GM19324 (cell line): ENCODE data around the gene CYTL1.

Experiments
- ATAC-seq: cut with Tn5 transposase; IDR thresholded peaks from one replicate; pipeline ENCODE4 v1.9.1; 2021; ENCODE audit warnings: mild to moderate bottlenecking, moderate library complexity; ENCODE audit not compliant: unreplicated experiment, low FRiP score

The CYTL1 gene

DNA sequence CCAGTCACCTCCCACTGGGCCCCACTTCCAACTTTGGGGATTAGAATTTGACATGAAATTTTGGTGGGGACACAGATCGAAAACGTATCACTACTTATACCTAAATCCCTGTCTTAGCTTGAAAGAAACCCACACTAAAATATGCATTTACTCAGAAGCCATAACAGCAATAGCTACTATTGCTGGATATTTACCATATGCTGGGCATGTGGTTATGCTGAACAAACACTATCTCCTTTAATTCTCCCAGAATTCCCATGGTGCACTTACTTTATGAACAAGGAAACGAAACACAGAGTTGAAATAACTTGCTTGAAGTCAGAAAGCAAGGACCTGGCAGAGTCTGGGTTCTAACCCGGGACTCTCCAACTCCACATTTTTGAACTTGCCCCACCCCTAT, 39.3 kb downstream of the CYTL1 start:
- ATAC-seq = no peak

GRCh38 chr4:4974727-4975126, 44.5 kb downstream of the CYTL1 start:
- no peak for ATAC-seq

GRCh38 chr4:4971796-4972195, 47.5 kb downstream of the CYTL1 start:
- ATAC-seq = no peak

GRCh38 chr4:4969298-4969697, 50.0 kb downstream of the CYTL1 start:
- ATAC-seq = no peak

DNA sequence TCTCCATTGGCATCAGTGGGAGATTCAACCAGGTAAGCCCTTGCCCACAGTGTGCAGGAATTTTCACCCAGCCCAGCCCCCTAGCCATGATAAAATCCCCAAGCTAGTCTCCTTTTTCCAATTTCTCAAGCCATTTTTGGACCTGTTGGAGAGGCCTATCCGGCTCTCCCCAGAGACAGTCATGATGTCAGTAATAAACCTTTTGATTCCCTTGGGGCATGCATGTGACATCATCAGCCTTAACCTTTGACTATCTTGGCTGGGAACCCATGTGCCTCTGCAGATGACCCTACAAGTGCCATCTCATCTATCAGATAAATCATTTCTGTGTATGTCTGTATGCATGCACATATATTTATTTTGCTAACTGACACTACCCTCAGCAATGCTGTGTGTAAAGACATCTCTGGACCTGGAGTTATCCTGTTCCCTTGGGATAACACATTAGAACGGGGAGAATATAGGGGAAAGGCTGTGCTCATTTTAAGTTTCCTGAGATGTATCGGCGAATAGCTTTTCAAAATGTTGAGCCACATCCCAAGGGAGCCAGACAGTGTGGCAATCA, 51.0 kb downstream of the CYTL1 start:
- ATAC-seq = no peak
